Right cardiac atrium (tissue), 5 donors: ENCODE measurements around the gene OR5K2. TPM values are rescaled to one million over a fixed set of nuclear protein-coding genes. Genes with fewer than 3 reads are reported as not detected.

Experiments used
- ATAC-seq, 2 donors: fragments of 200-7000 bp; cut with Tn5 transposase; one replicate each; pipeline versions ENCODE4 v1.8.0 to v1.9.1; 2020; ENCODE audit warnings: moderate library complexity in 2 of 2, mild to moderate bottlenecking in 1 of 2
- DNase-seq, 3 donors: peaks; one replicate each; pipeline ENCODE4 v3.0.0-alpha.2; 2020
- H3K27ac ChIP-seq: one replicate; pipeline ENCODE4 v1.5.1; 2013; ENCODE audit warnings: mild to moderate bottlenecking, low read length, control low read depth, moderate library complexity
- H3K27me3 ChIP-seq: one replicate; pipeline ENCODE4 v1.6.1; 2013; ENCODE audit not compliant: control insufficient read depth, insufficient read depth
- H3K4me1 ChIP-seq: one replicate; pipeline ENCODE4 v1.6.1; 2013; ENCODE audit warnings: low read length; ENCODE audit not compliant: control insufficient read depth, insufficient read depth
- H3K4me3 ChIP-seq: one replicate; pipeline ENCODE4 v1.5.1; 2013; ENCODE audit warnings: low read length, control low read depth
- H3K9me3 ChIP-seq: one replicate; pipeline ENCODE4 v1.6.1; 2013; ENCODE audit warnings: low read length; ENCODE audit not compliant: control insufficient read depth
- WGBS: extraction: QIAGEN DNeasy Blood & Tissue Kit; methylation state at CpG from one replicate; pipeline ENCODE4 v1.1.7; 2013; 5-methylcytosine and 5-hydroxymethylcytosine counted together
- intact Hi-C, 4 donors: fragments of 100-400 bp; cut with DNase I; formaldehyde crosslinking; loops; one replicate each; pipeline versions ENCODE4 v1.11.0 to v1.14.0; 2022 to 2023
- polyA plus RNA-seq: library from polyadenylated mRNA; stranded (reverse); fragments of 200-250 nt; gene quantifications from one replicate; pipeline ENCODE4 v1.2.3, GENCODE V29; 2013
- total RNA-seq, 4 donors: library from RNA; stranded (reverse); fragmentation: NEBNext Ultra II Directional; extraction: Animal tissue kit (Norgen Biotek cat#: 25700); gene quantifications; one replicate each; pipeline ENCODE4 v1.2.1, GENCODE V29; 2021
- donor health status: healthy with polysubstance abuse.
- donor health status: DM: no; HTN: yes; CAD: no.
- donor health status: DM: no; HTN: no; CAD: no.
- donor health status: DM: no; HTN: yes; CAD: no; lungs with severe emphysema.
- donor health status: DM: yes; HTN: yes; CAD: no.

OR5K2 gene
- total and polyA plus RNA-seq, 5 donors = not detected

- intact Hi-C loops = no loop called here
- under 1% methylated on average over 63 of the region's 63 CpGs for WGBS
- peak; percentile 99 for DNase-seq
Observed at GRCh38 chr3:98522544-98523281, 25.2 kb downstream of the OR5K2 start, which contains the start of gene CLDND1. CLDND1 (minus strand) TSS chr3:98522902; CDS start chr3:98521424, 1,478 bp downstream.

GRCh38 chr3:98525494-98525893, 28.0 kb downstream of the OR5K2 start:
- Histone ChIP-seq H3K27me3 (no peaks in the 10 kb centered on the region), H3K27ac (no peak overlapping the region), H3K4me1 (peaks cover 2% of the 10 kb centered on the region), H3K9me3 (no peaks in the 10 kb centered on the region), H3K4me3 (no peak overlapping the region)
- ATAC-seq (no peak), DNase-seq (no peak)
- intact Hi-C loops = no loop called here
- WGBS = 86% methylated on average over 6 of the region's 6 CpGs

More at GRCh38 chr3:98522544-98523281, 25.2 kb downstream of the OR5K2 start, which contains the start of gene CLDND1:
- peak within 1 kb of the TSS; percentile 81 for H3K4me3 ChIP-seq
- H3K4me1 ChIP-seq = peaks cover 6% of the 10 kb centered on the region
- H3K27me3 ChIP-seq = no peaks in the 10 kb centered on the region
- H3K27ac ChIP-seq = peak within 1 kb of the TSS; percentile 97
- ATAC-seq = peak; percentile 100
- H3K9me3 ChIP-seq = no peaks in the 10 kb centered on the region

- no peaks in the 10 kb centered on the region for H3K9me3 ChIP-seq
- intact Hi-C loops = no loop called here
- H3K4me1 ChIP-seq = no peaks in the 10 kb centered on the region
- no peak overlapping the region for H3K4me3 ChIP-seq
- H3K27ac ChIP-seq = no peak overlapping the region
- DNase-seq (no peak), ATAC-seq (no peak)
- 55% methylated on average over 4 of the region's 4 CpGs for WGBS
- no peaks in the 10 kb centered on the region for H3K27me3 ChIP-seq
Observed at GRCh38 chr3:98528474-98529346, 31.2 kb downstream of the OR5K2 start.

GRCh38 chr3:98529856-98530459, 32.5 kb downstream of the OR5K2 start:
- Histone ChIP-seq H3K4me1 (no peaks in the 10 kb centered on the region), H3K27me3 (no peaks in the 10 kb centered on the region), H3K9me3 (no peaks in the 10 kb centered on the region), H3K27ac (no peak overlapping the region), H3K4me3 (no peak overlapping the region)
- WGBS = 88% methylated on average over 8 of the region's 8 CpGs
- intact Hi-C loops = no loop called here
- no peak for DNase-seq
- ATAC-seq = no peak

- 86% methylated on average over 2 of the region's 2 CpGs for WGBS
- intact Hi-C loops = no loop called here
- ATAC-seq = no peak
Observed at GRCh38 chr3:98530676-98531075, 33.2 kb downstream of the OR5K2 start.

GRCh38 chr3:98531622-98532274, 34.3 kb downstream of the OR5K2 start, which contains the start of gene GPR15:
GPR15 (plus strand) TSS chr3:98531978; CDS start chr3:98532034, 56 bp downstream.
- 72% methylated on average over 7 of the region's 7 CpGs for WGBS
- Histone ChIP-seq H3K27me3 (no peaks in the 10 kb centered on the region), H3K4me3 (no peak within 1 kb of the TSS), H3K4me1 (no peaks in the 10 kb centered on the region), H3K27ac (no peak within 1 kb of the TSS), H3K9me3 (no peaks in the 10 kb centered on the region)
- ATAC-seq = no peak
- no peak for DNase-seq
- intact Hi-C loops = no loop called here

More at GRCh38 chr3:98530676-98531075, 33.2 kb downstream of the OR5K2 start:
- H3K4me1 ChIP-seq = no peaks in the 10 kb centered on the region
- H3K27ac ChIP-seq = no peak overlapping the region
- no peak overlapping the region for H3K4me3 ChIP-seq
- no peaks in the 10 kb centered on the region for H3K27me3 ChIP-seq
- DNase-seq = no peak
- no peaks in the 10 kb centered on the region for H3K9me3 ChIP-seq

GRCh38 chr3:98532275-98532637, 34.8 kb downstream of the OR5K2 start:
- Histone ChIP-seq H3K27me3 (no peaks in the 10 kb centered on the region), H3K4me1 (no peaks in the 10 kb centered on the region), H3K4me3 (no peak overlapping the region), H3K27ac (no peak overlapping the region), H3K9me3 (no peaks in the 10 kb centered on the region)
- intact Hi-C loops = no loop called here
- ATAC-seq = no peak
- DNase-seq = no peak
- 71% methylated on average over 5 of the region's 5 CpGs for WGBS

- ATAC-seq = no peak
- Histone ChIP-seq H3K27ac (no peak overlapping the region), H3K4me1 (no peaks in the 10 kb centered on the region), H3K4me3 (no peak overlapping the region), H3K27me3 (no peaks in the 10 kb centered on the region), H3K9me3 (no peaks in the 10 kb centered on the region)
- WGBS = 90% methylated on average over 6 of the region's 6 CpGs
- intact Hi-C loops = no loop called here
- DNase-seq = no peak
Observed at GRCh38 chr3:98532709-98533571, 35.5 kb downstream of the OR5K2 start.

- no peaks in the 10 kb centered on the region for H3K27me3 ChIP-seq
- H3K9me3 ChIP-seq = no peaks in the 10 kb centered on the region
- intact Hi-C loops = no loop called here
- no peak overlapping the region for H3K27ac ChIP-seq
- DNase-seq (no peak), ATAC-seq (no peak)
- 94% methylated on average over 2 of the region's 2 CpGs for WGBS
- H3K4me1 ChIP-seq = no peaks in the 10 kb centered on the region
- no peak overlapping the region for H3K4me3 ChIP-seq
Observed at GRCh38 chr3:98534168-98534567, 36.7 kb downstream of the OR5K2 start.

GRCh38 chr3:98534734-98535133, 37.3 kb downstream of the OR5K2 start:
- no peaks in the 10 kb centered on the region for H3K9me3 ChIP-seq
- intact Hi-C loops = no loop called here
- H3K27ac ChIP-seq = no peak overlapping the region
- no peak for DNase-seq
- no peak overlapping the region for H3K4me3 ChIP-seq
- 96% methylated on average over 1 of the region's 1 CpG for WGBS
- no peaks in the 10 kb centered on the region for H3K27me3 ChIP-seq
- no peaks in the 10 kb centered on the region for H3K4me1 ChIP-seq
- no peak for ATAC-seq
